WTC11 (cell line): ENCODE measurements around the gene SMAP1. TPM values are rescaled to one million over a fixed set of nuclear protein-coding genes. Genes with fewer than 3 reads are reported as not detected.

Experiments
- ATAC-seq: fragments of 200-7000 bp; cut with Tn5 transposase; 2 replicates; pipeline ENCODE4 v1.10.0; 2021; ENCODE audit warnings: mild to moderate bottlenecking, moderate library complexity
- CTCF ChIA-PET: fragments of 300-600 bp; sonication (Branson Sonifier 250); formaldehyde crosslinking; loops from one replicate; lab custom pipeline; 2021; ENCODE audit warnings: antibody characterized with exemption; lab: Charles Lee
- POLR2A ChIA-PET: fragments of 350-600 bp; sonication (Branson Sonifier 250); formaldehyde crosslinking; loops from one replicate; lab custom pipeline; 2021; ENCODE audit warnings: antibody characterized with exemption; lab: Charles Lee
- DNase-seq: peaks from one replicate; pipeline ENCODE4 v3.0.0; 2021; ENCODE audit warnings: low spot score
- H3K27ac Mint-ChIP-seq: 2 replicates; pipeline ENCODE4 v1.8.0; 2021; ENCODE audit warnings: mixed read lengths
- H3K27me3 Mint-ChIP-seq: 2 replicates; pipeline ENCODE4 v1.8.0; 2021; ENCODE audit warnings: low read depth, mild to moderate bottlenecking, moderate library complexity, mixed read lengths
- H3K36me3 Mint-ChIP-seq: 2 replicates; pipeline ENCODE4 v1.8.0; 2021; ENCODE audit warnings: mixed read lengths
- H3K4me1 Mint-ChIP-seq: 2 replicates; pipeline ENCODE4 v1.8.0; 2022; ENCODE audit warnings: mixed read lengths
- H3K4me3 Mint-ChIP-seq: 2 replicates; pipeline ENCODE4 v1.8.0; 2021; ENCODE audit warnings: mild to moderate bottlenecking, moderate library complexity, mixed read lengths
- H3K9me3 Mint-ChIP-seq: 2 replicates; pipeline ENCODE4 v1.8.0; 2021; ENCODE audit warnings: mixed read lengths
- CBFB ChIP-seq: sonication (generic); formaldehyde crosslinking; IDR thresholded peaks from 2 replicates; pipeline ENCODE4 v1.8.1; 2022; ENCODE audit warnings: mild to moderate bottlenecking, low read depth, missing genetic modification reagents
- ELF4 ChIP-seq: sonication (generic); formaldehyde crosslinking; IDR thresholded peaks from 2 replicates; pipeline ENCODE4 v1.8.1; 2022; ENCODE audit warnings: low read depth, mild to moderate bottlenecking, moderate library complexity, missing genetic modification reagents
- ETV6 ChIP-seq: sonication (generic); formaldehyde crosslinking; IDR thresholded peaks from 2 replicates; pipeline ENCODE4 v1.8.1; 2022; ENCODE audit warnings: mild to moderate bottlenecking, missing genetic modification reagents
- FOXJ3 ChIP-seq: sonication (generic); formaldehyde crosslinking; IDR thresholded peaks from 2 replicates; pipeline ENCODE4 v1.9.0; 2021; ENCODE audit warnings: missing genetic modification reagents, mild to moderate bottlenecking, borderline replicate concordance
- HMGA2 ChIP-seq: fragments of 250-450 bp; sonication (Bioruptor Pico); IDR thresholded peaks from 2 replicates; pipeline ENCODE4 v1.4.0; 2021; ENCODE audit warnings: mild to moderate bottlenecking, moderate library complexity
- IRF2 ChIP-seq: sonication (generic); formaldehyde crosslinking; IDR thresholded peaks from 2 replicates; pipeline ENCODE4 v1.8.0; 2022; ENCODE audit warnings: low read depth, missing genetic modification reagents, borderline replicate concordance
- NFYB ChIP-seq: sonication (generic); formaldehyde crosslinking; conservative IDR thresholded peaks from 2 replicates; pipeline ENCODE4 v1.8.0; 2022; ENCODE audit warnings: low read depth, missing genetic modification reagents
- NR1H2 ChIP-seq: sonication (generic); formaldehyde crosslinking; IDR thresholded peaks from 2 replicates; pipeline ENCODE4 v1.9.0; 2021; ENCODE audit warnings: mild to moderate bottlenecking, moderate library complexity, missing genetic modification reagents
- PRRX2 ChIP-seq: fragments of 250-450 bp; sonication (Bioruptor Pico); IDR thresholded peaks from 2 replicates; pipeline ENCODE4 v1.8.0; 2021; ENCODE audit warnings: mild to moderate bottlenecking
- SMAD3 ChIP-seq: sonication (generic); formaldehyde crosslinking; IDR thresholded peaks from 2 replicates; pipeline ENCODE4 v1.8.0; 2022; ENCODE audit warnings: missing genetic modification reagents, mild to moderate bottlenecking, borderline replicate concordance
- SOX15 ChIP-seq: fragments of 250-450 bp; sonication (Bioruptor Pico); IDR thresholded peaks from 2 replicates; pipeline ENCODE4 v1.9.0; 2021; ENCODE audit warnings: mild to moderate bottlenecking
- TP53 ChIP-seq: sonication (generic); formaldehyde crosslinking; IDR thresholded peaks from 2 replicates; pipeline ENCODE4 v1.8.1; 2023; ENCODE audit warnings: mild to moderate bottlenecking, missing genetic modification reagents
- ZNF138 ChIP-seq: sonication (generic); formaldehyde crosslinking; conservative IDR thresholded peaks from 2 replicates; pipeline ENCODE4 v1.8.1; 2022; ENCODE audit warnings: mild to moderate bottlenecking, moderate library complexity, missing genetic modification reagents
- ZNF317 ChIP-seq: sonication (generic); formaldehyde crosslinking; IDR thresholded peaks from 2 replicates; pipeline ENCODE4 v1.8.1; 2023; ENCODE audit warnings: low read depth, mild to moderate bottlenecking, moderate library complexity, missing genetic modification reagents, borderline replicate concordance
- ZNF423 ChIP-seq: fragments of 250-450 bp; sonication (Bioruptor Pico); IDR thresholded peaks from 2 replicates; pipeline ENCODE4 v2.1.2; 2022; ENCODE audit warnings: mild to moderate bottlenecking, moderate library complexity
- total RNA-seq: library from RNA; stranded (reverse); gene quantifications from 3 replicates; pipeline ENCODE4 v1.2.3, GENCODE V29; 2021
- TF ChIP-seq, protein P1 (sequence below): sonication (generic); formaldehyde crosslinking; IDR thresholded peaks from 2 replicates; pipeline ENCODE4 v1.8.1; 2022; ENCODE audit warnings: low read depth, missing genetic modification reagents, borderline replicate concordance
- TF ChIP-seq, protein P2 (sequence below): fragments of 250-450 bp; sonication (Bioruptor Pico); IDR thresholded peaks from 2 replicates; pipeline ENCODE4 v1.9.0; 2021; ENCODE audit warnings: moderate library complexity, mild to moderate bottlenecking, inconsistent platforms, borderline replicate concordance
- TF ChIP-seq, protein P3 (sequence below): sonication (generic); formaldehyde crosslinking; IDR thresholded peaks from 2 replicates; pipeline ENCODE4 v1.8.1; 2023; ENCODE audit warnings: mild to moderate bottlenecking, missing genetic modification reagents, borderline replicate concordance
- TF ChIP-seq, protein P4 (sequence below): sonication (generic); formaldehyde crosslinking; IDR thresholded peaks from 2 replicates; pipeline ENCODE4 v1.8.1; 2023; ENCODE audit warnings: mild to moderate bottlenecking, missing genetic modification reagents, moderate library complexity
- TF ChIP-seq, protein P5 (sequence below): sonication (generic); formaldehyde crosslinking; IDR thresholded peaks from 2 replicates; pipeline ENCODE4 v1.8.0; 2022; ENCODE audit warnings: mild to moderate bottlenecking, missing genetic modification reagents
- TF ChIP-seq, protein P6 (sequence below): sonication (generic); formaldehyde crosslinking; IDR thresholded peaks from 2 replicates; pipeline ENCODE4 v1.8.1; 2023; ENCODE audit warnings: mild to moderate bottlenecking, moderate library complexity, missing genetic modification reagents

SMAP1 gene
- total RNA-seq, 1 experiment from 2014 or later, result 29.0 TPM

DNA sequence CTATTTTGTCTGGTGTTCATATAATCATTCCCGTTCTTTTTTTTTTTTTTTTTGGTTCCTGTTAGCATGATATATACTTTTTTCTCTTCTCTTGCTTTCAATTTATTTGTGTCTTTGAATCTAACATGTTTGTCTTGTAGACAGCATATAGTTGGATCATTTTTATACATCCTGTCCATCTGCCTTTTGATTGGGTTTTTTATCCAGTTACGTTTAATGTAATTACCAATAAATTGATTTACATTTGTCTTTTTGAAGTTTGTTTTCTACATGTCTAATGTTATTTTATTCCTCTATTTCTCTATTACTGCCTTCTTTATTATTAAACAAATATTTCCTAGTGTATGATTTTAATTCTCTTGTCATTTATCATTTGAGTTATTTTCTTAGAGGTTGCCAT is 204.8 kb downstream of the SMAP1 start:
- H3K4me3 Mint-ChIP-seq, result no peak overlapping the region
- H3K36me3 Mint-ChIP-seq, result peaks cover 31% of the 10 kb centered on the region
- no peak overlapping the region for H3K27ac Mint-ChIP-seq
- ChIA-PET CTCF (no interaction called here), POLR2A (interaction anchor here (0.7 kb wide), 1 partner anchor 25 kb away, joined by 3 read pairs; no protein-coding TSS in a partner anchor)
- ATAC-seq (no peak), DNase-seq (no peak)
- no peaks in the 10 kb centered on the region for H3K27me3 Mint-ChIP-seq
- 0 out of 2 replicates have a peak, but pooled peaks cover 3% of the 10 kb centered on the region for H3K4me1 Mint-ChIP-seq
- peaks cover 45% of the 10 kb centered on the region for H3K9me3 Mint-ChIP-seq
- TF ChIP-seq, protein P1, sequence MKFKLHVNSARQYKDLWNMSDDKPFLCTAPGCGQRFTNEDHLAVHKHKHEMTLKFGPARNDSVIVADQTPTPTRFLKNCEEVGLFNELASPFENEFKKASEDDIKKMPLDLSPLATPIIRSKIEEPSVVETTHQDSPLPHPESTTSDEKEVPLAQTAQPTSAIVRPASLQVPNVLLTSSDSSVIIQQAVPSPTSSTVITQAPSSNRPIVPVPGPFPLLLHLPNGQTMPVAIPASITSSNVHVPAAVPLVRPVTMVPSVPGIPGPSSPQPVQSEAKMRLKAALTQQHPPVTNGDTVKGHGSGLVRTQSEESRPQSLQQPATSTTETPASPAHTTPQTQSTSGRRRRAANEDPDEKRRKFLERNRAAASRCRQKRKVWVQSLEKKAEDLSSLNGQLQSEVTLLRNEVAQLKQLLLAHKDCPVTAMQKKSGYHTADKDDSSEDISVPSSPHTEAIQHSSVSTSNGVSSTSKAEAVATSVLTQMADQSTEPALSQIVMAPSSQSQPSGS (CRISPR knock-in tag), result no peak
- TF ChIP-seq PRRX2 (CRISPR knock-in tag) (no peak), ELF4 (CRISPR knock-in tag) (no peak), ZNF317 (no peak), ZNF138 (CRISPR knock-in tag) (no peak), NR1H2 (no peak), NFYB (CRISPR knock-in tag) (no peak), HMGA2 (CRISPR knock-in tag) (no peak), SMAD3 (CRISPR knock-in tag) (no peak), CBFB (CRISPR knock-in tag) (no peak), TP53 (no peak)
- TF ChIP-seq, protein P2, sequence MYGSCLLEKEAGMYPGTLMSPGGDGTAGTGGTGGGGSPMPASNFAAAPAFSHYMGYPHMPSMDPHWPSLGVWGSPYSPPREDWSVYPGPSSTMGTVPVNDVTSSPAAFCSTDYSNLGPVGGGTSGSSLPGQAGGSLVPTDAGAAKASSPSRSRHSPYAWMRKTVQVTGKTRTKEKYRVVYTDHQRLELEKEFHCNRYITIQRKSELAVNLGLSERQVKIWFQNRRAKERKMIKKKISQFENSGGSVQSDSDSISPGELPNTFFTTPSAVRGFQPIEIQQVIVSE, result no peak
- TF ChIP-seq, protein P3, sequence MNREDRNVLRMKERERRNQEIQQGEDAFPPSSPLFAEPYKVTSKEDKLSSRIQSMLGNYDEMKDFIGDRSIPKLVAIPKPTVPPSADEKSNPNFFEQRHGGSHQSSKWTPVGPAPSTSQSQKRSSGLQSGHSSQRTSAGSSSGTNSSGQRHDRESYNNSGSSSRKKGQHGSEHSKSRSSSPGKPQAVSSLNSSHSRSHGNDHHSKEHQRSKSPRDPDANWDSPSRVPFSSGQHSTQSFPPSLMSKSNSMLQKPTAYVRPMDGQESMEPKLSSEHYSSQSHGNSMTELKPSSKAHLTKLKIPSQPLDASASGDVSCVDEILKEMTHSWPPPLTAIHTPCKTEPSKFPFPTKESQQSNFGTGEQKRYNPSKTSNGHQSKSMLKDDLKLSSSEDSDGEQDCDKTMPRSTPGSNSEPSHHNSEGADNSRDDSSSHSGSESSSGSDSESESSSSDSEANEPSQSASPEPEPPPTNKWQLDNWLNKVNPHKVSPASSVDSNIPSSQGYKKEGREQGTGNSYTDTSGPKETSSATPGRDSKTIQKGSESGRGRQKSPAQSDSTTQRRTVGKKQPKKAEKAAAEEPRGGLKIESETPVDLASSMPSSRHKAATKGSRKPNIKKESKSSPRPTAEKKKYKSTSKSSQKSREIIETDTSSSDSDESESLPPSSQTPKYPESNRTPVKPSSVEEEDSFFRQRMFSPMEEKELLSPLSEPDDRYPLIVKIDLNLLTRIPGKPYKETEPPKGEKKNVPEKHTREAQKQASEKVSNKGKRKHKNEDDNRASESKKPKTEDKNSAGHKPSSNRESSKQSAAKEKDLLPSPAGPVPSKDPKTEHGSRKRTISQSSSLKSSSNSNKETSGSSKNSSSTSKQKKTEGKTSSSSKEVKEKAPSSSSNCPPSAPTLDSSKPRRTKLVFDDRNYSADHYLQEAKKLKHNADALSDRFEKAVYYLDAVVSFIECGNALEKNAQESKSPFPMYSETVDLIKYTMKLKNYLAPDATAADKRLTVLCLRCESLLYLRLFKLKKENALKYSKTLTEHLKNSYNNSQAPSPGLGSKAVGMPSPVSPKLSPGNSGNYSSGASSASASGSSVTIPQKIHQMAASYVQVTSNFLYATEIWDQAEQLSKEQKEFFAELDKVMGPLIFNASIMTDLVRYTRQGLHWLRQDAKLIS (CRISPR knock-in tag), result no peak
- TF ChIP-seq, protein P4, sequence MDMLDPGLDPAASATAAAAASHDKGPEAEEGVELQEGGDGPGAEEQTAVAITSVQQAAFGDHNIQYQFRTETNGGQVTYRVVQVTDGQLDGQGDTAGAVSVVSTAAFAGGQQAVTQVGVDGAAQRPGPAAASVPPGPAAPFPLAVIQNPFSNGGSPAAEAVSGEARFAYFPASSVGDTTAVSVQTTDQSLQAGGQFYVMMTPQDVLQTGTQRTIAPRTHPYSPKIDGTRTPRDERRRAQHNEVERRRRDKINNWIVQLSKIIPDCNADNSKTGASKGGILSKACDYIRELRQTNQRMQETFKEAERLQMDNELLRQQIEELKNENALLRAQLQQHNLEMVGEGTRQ (CRISPR knock-in tag), result no peak
- TF ChIP-seq, protein P5, sequence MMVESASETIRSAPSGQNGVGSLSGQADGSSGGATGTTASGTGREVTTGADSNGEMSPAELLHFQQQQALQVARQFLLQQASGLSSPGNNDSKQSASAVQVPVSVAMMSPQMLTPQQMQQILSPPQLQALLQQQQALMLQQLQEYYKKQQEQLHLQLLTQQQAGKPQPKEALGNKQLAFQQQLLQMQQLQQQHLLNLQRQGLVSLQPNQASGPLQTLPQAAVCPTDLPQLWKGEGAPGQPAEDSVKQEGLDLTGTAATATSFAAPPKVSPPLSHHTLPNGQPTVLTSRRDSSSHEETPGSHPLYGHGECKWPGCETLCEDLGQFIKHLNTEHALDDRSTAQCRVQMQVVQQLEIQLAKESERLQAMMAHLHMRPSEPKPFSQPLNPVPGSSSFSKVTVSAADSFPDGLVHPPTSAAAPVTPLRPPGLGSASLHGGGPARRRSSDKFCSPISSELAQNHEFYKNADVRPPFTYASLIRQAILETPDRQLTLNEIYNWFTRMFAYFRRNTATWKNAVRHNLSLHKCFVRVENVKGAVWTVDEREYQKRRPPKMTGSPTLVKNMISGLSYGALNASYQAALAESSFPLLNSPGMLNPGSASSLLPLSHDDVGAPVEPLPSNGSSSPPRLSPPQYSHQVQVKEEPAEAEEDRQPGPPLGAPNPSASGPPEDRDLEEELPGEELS (CRISPR knock-in tag), result no peak

DNA sequence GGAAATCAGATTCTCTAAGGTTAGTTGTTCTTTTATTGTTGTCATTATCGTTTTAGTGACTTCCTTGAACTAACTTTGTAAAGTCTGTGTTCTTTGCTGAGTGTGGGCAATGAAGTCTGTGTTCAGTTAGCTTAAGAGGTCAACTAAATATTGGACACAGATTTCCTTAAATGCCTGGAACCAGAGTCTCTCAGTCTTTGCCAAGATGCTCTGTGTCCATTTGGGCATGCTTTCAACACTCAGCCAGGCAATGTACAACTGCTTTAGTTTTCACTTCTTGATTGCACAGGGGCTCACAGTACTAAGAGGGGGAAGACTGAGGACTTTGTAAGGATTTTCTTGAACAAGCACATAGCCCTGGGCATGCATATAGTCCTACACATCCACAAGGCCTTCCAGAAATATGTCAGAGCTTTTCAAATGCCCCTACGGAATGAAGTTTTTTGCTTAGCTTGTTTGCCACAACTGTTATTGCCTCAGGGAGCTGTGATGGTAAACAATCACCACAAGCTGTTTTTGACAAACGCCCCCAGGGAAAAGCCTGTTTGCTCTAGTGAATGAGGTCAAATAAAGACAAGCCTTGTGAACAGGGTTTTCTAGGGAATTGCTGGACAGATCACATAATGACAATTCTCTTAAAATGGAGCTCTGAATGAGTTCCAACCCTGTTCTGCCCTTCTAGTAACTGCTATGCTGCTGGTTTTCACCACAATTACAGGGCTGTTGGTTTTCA is 206.7 kb downstream of the SMAP1 start:
- H3K9me3 Mint-ChIP-seq, result peaks cover 42% of the 10 kb centered on the region
- H3K4me3 Mint-ChIP-seq, result no peak overlapping the region
- TF ChIP-seq IRF2 (CRISPR knock-in tag) (no peak), ETV6 (CRISPR knock-in tag) (no peak), ZNF423 (CRISPR knock-in tag) (no peak), SOX15 (CRISPR knock-in tag) (no peak), HMGA2 (CRISPR knock-in tag) (no peak), FOXJ3 (no peak)
- TF ChIP-seq, protein P6, sequence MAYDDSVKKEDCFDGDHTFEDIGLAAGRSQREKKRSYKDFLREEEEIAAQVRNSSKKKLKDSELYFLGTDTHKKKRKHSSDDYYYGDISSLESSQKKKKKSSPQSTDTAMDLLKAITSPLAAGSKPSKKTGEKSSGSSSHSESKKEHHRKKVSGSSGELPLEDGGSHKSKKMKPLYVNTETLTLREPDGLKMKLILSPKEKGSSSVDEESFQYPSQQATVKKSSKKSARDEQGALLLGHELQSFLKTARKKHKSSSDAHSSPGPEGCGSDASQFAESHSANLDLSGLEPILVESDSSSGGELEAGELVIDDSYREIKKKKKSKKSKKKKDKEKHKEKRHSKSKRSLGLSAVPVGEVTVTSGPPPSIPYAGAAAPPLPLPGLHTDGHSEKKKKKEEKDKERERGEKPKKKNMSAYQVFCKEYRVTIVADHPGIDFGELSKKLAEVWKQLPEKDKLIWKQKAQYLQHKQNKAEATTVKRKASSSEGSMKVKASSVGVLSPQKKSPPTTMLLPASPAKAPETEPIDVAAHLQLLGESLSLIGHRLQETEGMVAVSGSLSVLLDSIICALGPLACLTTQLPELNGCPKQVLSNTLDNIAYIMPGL (CRISPR knock-in tag), result no peak
- DNase-seq, result no peak
- no peak for ATAC-seq
- H3K4me1 Mint-ChIP-seq, result peaks cover 3% of the 10 kb centered on the region; the same call in 1 of the 2 replicates
- CTCF ChIA-PET, result interaction anchor here (1.1 to 2.3 kb wide), 2 partner anchors 10 to 81 kb away, joined by 3 to 8 read pairs; no protein-coding TSS in a partner anchor
- no peaks in the 10 kb centered on the region for H3K27me3 Mint-ChIP-seq
- no peak overlapping the region for H3K27ac Mint-ChIP-seq
- POLR2A ChIA-PET, result no interaction called here
- H3K36me3 Mint-ChIP-seq, result peaks cover 31% of the 10 kb centered on the region
